Common myeloid progenitor, CD34-positive (primary cell): ENCODE measurements around the gene TNPO2.
A peak's percentile ranks its signal among the peaks of the same experiment; 100 is the strongest.
"Not testable (repeated sequence)": the region's sequence is repeated elsewhere in the genome, so short reads cannot be mapped to it uniquely, and the experiment has no call there.

ENCODE experiments used
- CTCF ChIA-PET: fragments of 350-600 bp; sonication (Branson Sonifier 250); formaldehyde crosslinking; loops from one replicate; lab custom pipeline; 2021; ENCODE audit warnings: antibody characterized with exemption; lab: Charles Lee
- POLR2A ChIA-PET: fragments of 350-600 bp; sonication (Branson Sonifier 250); formaldehyde crosslinking; loops from one replicate; lab custom pipeline; 2021; ENCODE audit warnings: antibody characterized with exemption; lab: Charles Lee
- DNase-seq, 3 donors: peaks; one replicate each; pipeline versions ENCODE4 v3.0.0 to v3.0.0-alpha.2; 2013
- H3K27ac ChIP-seq, 2 experiments: 1 replicate in 1 of 2; 2 replicates in 1 of 2; pipeline ENCODE4 v1.7.0; 2013; ENCODE audit warnings: inconsistent platforms in 2 of 2, low read length in 2 of 2, mild to moderate bottlenecking in 2 of 2, low read depth in 1 of 2, moderate library complexity in 1 of 2; ENCODE audit not compliant: severe bottlenecking in 2 of 2, insufficient read depth in 1 of 2, poor library complexity in 1 of 2
- H3K27me3 ChIP-seq, 5 experiments: replicated peaks in 2 of 5; 1 replicate in 3 of 5; 2 replicates in 2 of 5; pipeline versions ENCODE4 v1.6.1 to v1.7.0; 2013; ENCODE audit warnings: low read length in 4 of 5, mild to moderate bottlenecking in 2 of 5, moderate library complexity in 2 of 5, inconsistent platforms in 1 of 5; ENCODE audit not compliant: insufficient read depth in 5 of 5, control insufficient read depth in 4 of 5
- H3K36me3 ChIP-seq, 4 experiments: 1 replicate in 2 of 4; 2 replicates in 2 of 4; pipeline versions ENCODE4 v1.6.1 to v1.7.0; 2013; ENCODE audit warnings: low read length in 3 of 4, control low read depth in 1 of 4, mild to moderate bottlenecking in 1 of 4; ENCODE audit not compliant: control insufficient read depth in 4 of 4, insufficient read depth in 4 of 4
- H3K4me1 ChIP-seq, 4 experiments: 1 replicate in 3 of 4; 2 replicates in 1 of 4; pipeline versions ENCODE4 v1.6.1 to v1.7.1; 2013; ENCODE audit warnings: low read length in 3 of 4, mild to moderate bottlenecking in 3 of 4, control low read depth in 1 of 4, inconsistent platforms in 1 of 4, moderate library complexity in 1 of 4; ENCODE audit not compliant: control insufficient read depth in 4 of 4, insufficient read depth in 4 of 4; ENCODE audit errors: control extremely low read depth in 1 of 4
- H3K4me3 ChIP-seq, 7 experiments: 1 replicate in 4 of 7; 2 replicates in 3 of 7; pipeline versions ENCODE4 v1.5.1 to v1.7.0; 2013; ENCODE audit warnings: mild to moderate bottlenecking in 7 of 7, low read length in 6 of 7, moderate library complexity in 6 of 7, inconsistent platforms in 2 of 7, low read depth in 2 of 7, control low read depth in 1 of 7; ENCODE audit not compliant: insufficient read depth in 4 of 7, control insufficient read depth in 1 of 7; ENCODE audit errors: extremely low read depth in 1 of 7
- H3K9me3 ChIP-seq, 5 experiments: 1 replicate in 4 of 5; 2 replicates in 1 of 5; pipeline versions ENCODE4 v1.6.1 to v1.7.1; 2013; ENCODE audit warnings: low read length in 4 of 5, mild to moderate bottlenecking in 2 of 5, inconsistent platforms in 1 of 5, low read depth in 1 of 5, moderate library complexity in 1 of 5; ENCODE audit not compliant: control insufficient read depth in 4 of 5, insufficient read depth in 2 of 5; ENCODE audit errors: control extremely low read depth in 1 of 5
- WGBS: methylation state at CpG from one replicate; pipeline ENCODE4 v1.1.5; 2013; ENCODE audit not compliant: insufficient coverage; 5-methylcytosine and 5-hydroxymethylcytosine counted together

TNPO2 gene

GRCh38 chr19:12721656-12722565, 1.8 kb downstream of the TNPO2 start:
- peak overlapping the region; percentile 67 to 95 (median 76) for H3K4me3 ChIP-seq
- peaks cover 6 to 24% (median 14%) of the 10 kb centered on the region in 4 experiments for H3K36me3 ChIP-seq
- CTCF ChIA-PET: interaction anchor here (1.1 to 43.3 kb wide), 9 partner anchors 10 to 125 kb away, joined by 3 to 776 read pairs (median 6); partner anchors contain the start of genes BEST2 and HOOK2
- no peaks in the 10 kb centered on the region for H3K9me3 ChIP-seq
- H3K4me1 ChIP-seq: peaks cover 12 to 35% (median 33%) of the 10 kb centered on the region in 4 experiments
- WGBS: 0% methylated on average over 15 of the region's 65 CpGs
- peak overlapping the region; percentile 81 to 92 for H3K27ac ChIP-seq
- no peaks in the 10 kb centered on the region for H3K27me3 ChIP-seq
- POLR2A ChIA-PET: interaction anchor here (1.0 to 2.4 kb wide), 6 partner anchors 10 to 71 kb away, joined by 3 to 16 read pairs (median 6); partner anchors contain the start of genes FBXW9, GET3 and TRIR
- DNase-seq: peak; percentile 81 to 95 (median 92)

GRCh38 chr19:12720851-12721655, 2.7 kb downstream of the TNPO2 start:
- POLR2A ChIA-PET: interaction anchor here (1.1 to 2.1 kb wide), 2 partner anchors 16 to 72 kb away, joined by 3 to 7 read pairs; partner anchors contain the start of gene GET3
- Histone ChIP-seq H3K27me3 (no peaks in the 10 kb centered on the region), H3K27ac (peak overlapping the region; percentile 81 to 92), H3K9me3 (no peaks in the 10 kb centered on the region), H3K4me3 (peak overlapping the region; percentile 67 to 95 (median 76)), H3K36me3 (peaks cover 9 to 27% (median 20%) of the 10 kb centered on the region in 4 experiments), H3K4me1 (peaks cover 12 to 35% (median 33%) of the 10 kb centered on the region in 4 experiments)
- WGBS: 14% methylated on average over 54 of the region's 59 CpGs
- CTCF ChIA-PET: interaction anchor here (0.6 to 43.3 kb wide), 10 partner anchors 11 to 1244 kb away, joined by 3 to 776 read pairs (median 4); partner anchors contain the start of genes BEST2 and HOOK2
- DNase-seq: peak in 1 of 3 donors; percentile 30

GRCh38 chr19:12720296-12720695, 3.4 kb downstream of the TNPO2 start:
- ChIA-PET CTCF (interaction anchor here (1.0 to 43.3 kb wide), 6 partner anchors 11 to 76 kb away, joined by 3 to 776 read pairs (median 6); partner anchors contain the start of genes BEST2 and HOOK2), POLR2A (interaction anchor here (2.1 kb wide), 1 partner anchor 73 kb away, joined by 7 read pairs; no protein-coding TSS in a partner anchor)
- DNase-seq: no peak
- no peaks in the 10 kb centered on the region for H3K9me3 ChIP-seq
- peak overlapping the region in 1 of 2 experiments; percentile 92 for H3K27ac ChIP-seq
- WGBS: 100% methylated on average over 5 of the region's 10 CpGs
- H3K36me3 ChIP-seq: peaks cover 10 to 34% (median 25%) of the 10 kb centered on the region in 4 experiments
- H3K4me3 ChIP-seq: peak overlapping the region in 6 of 7 experiments; percentile 68 to 95 (median 77)
- peaks cover 12 to 35% (median 33%) of the 10 kb centered on the region in 4 experiments for H3K4me1 ChIP-seq
- no peaks in the 10 kb centered on the region for H3K27me3 ChIP-seq

- ChIA-PET POLR2A (interaction anchor here (0.6 kb wide), 1 partner anchor 31 kb away, joined by 4 read pairs; no protein-coding TSS in a partner anchor), CTCF (interaction anchor here (0.6 to 43.3 kb wide), 7 partner anchors 8 to 133 kb away, joined by 3 to 776 read pairs (median 4); partner anchors contain the start of genes BEST2 and HOOK2)
- peaks cover 0 to 9% (median 9%) of the 10 kb centered on the region in 4 experiments for H3K4me1 ChIP-seq
- no peaks in the 10 kb centered on the region for H3K27me3 ChIP-seq
- H3K36me3 ChIP-seq: peaks cover 14 to 69% (median 49%) of the 10 kb centered on the region in 4 experiments
- H3K9me3 ChIP-seq: no peaks in the 10 kb centered on the region
- DNase-seq: no peak
- WGBS: 100% methylated on average over 2 of the region's 3 CpGs
- no peak overlapping the region for H3K27ac ChIP-seq
- no peak overlapping the region for H3K4me3 ChIP-seq
Measured at GRCh38 chr19:12715929-12716328, 7.8 kb downstream of the TNPO2 start.

GRCh38 chr19:12715102-12715501, 8.6 kb downstream of the TNPO2 start:
- DNase-seq: no peak
- Histone ChIP-seq H3K27ac (no peak overlapping the region), H3K4me3 (no peak overlapping the region), H3K27me3 (no peaks in the 10 kb centered on the region), H3K36me3 (peaks cover 17 to 76% (median 52%) of the 10 kb centered on the region in 4 experiments), H3K4me1 (peaks cover 0 to under 1% (median under 1%) of the 10 kb centered on the region in 4 experiments), H3K9me3 (no peaks in the 10 kb centered on the region)
- WGBS: 96% methylated on average over 14 of the region's 15 CpGs
- POLR2A ChIA-PET: no interaction called here
- CTCF ChIA-PET: interaction anchor here (0.9 to 43.3 kb wide), 4 partner anchors 18 to 132 kb away, joined by 3 to 776 read pairs (median 24); partner anchors contain the start of genes BEST2 and HOOK2

- CTCF ChIA-PET: interaction anchor here (1.2 to 43.3 kb wide), 5 partner anchors 13 to 134 kb away, joined by 3 to 776 read pairs (median 7); partner anchors contain the start of genes BEST2 and HOOK2
- H3K4me1 ChIP-seq, DNase-seq, POLR2A ChIA-PET, H3K27ac ChIP-seq, H3K27me3 ChIP-seq, H3K4me3 ChIP-seq, H3K9me3 ChIP-seq: not testable (repeated sequence)
- peaks cover 16 to 77% (median 53%) of the 10 kb centered on the region in 4 experiments for H3K36me3 ChIP-seq
- whole genome bisulfite sequencing: 89% methylated on average over 4 of the region's 9 CpGs
Measured at GRCh38 chr19:12713304-12713703, 10.4 kb downstream of the TNPO2 start.
